Coronary artery (tissue), 2 donors: ENCODE results near the gene RALGPS1.

Experiments
- DNase-seq: peaks from one replicate; pipeline ENCODE4 v3.0.0-alpha.2; 2017; ENCODE audit warnings: low spot score
- H3K27ac ChIP-seq, 2 donors: fragments of 200-600 bp; sonication (generic); one replicate each; pipeline ENCODE4 v1.5.1; 2016 to 2019
- H3K4me3 ChIP-seq: fragments of 200-600 bp; sonication (generic); 2 replicates; pipeline ENCODE4 v1.5.1; 2016; ENCODE audit warnings: mild to moderate bottlenecking, moderate library complexity
- CTCF ChIP-seq: fragments of 200-600 bp; sonication (generic); IDR thresholded peaks from one replicate; pipeline ENCODE4 v1.5.1; 2019; ENCODE audit warnings: antibody characterized with exemption

The RALGPS1 gene

GRCh38 chr9:127027694-127028093 is 113.1 kb downstream of the RALGPS1 start:
- TF ChIP-seq CTCF, result no peak
- Histone ChIP-seq H3K4me3 (no peak overlapping the region), H3K27ac (no peak overlapping the region)
- DNase-seq, result no peak

GRCh38 chr9:127029548-127029947 is 115.0 kb downstream of the RALGPS1 start:
- TF ChIP-seq CTCF, result no peak
- Histone ChIP-seq H3K27ac (no peak overlapping the region), H3K4me3 (no peak overlapping the region)
- DNase-seq, result no peak

GRCh38 chr9:127030814-127031740 is 116.5 kb downstream of the RALGPS1 start:
- DNase-seq, result no peak
- no peak for TF ChIP-seq CTCF
- Histone ChIP-seq H3K27ac (no peak overlapping the region), H3K4me3 (no peak overlapping the region)

- no peak for DNase-seq
- Histone ChIP-seq H3K4me3 (no peak overlapping the region), H3K27ac (no peak overlapping the region)
- no peak for TF ChIP-seq CTCF
Observed at GRCh38 chr9:127032256-127032655, 117.7 kb downstream of the RALGPS1 start.

GRCh38 chr9:127033061-127033460 is 118.5 kb downstream of the RALGPS1 start:
- Histone ChIP-seq H3K27ac (no peak overlapping the region), H3K4me3 (no peak overlapping the region)
- DNase-seq, result no peak
- no peak for TF ChIP-seq CTCF

GRCh38 chr9:127033789-127034188 is 119.2 kb downstream of the RALGPS1 start:
- no peak overlapping the region for H3K27ac ChIP-seq
- TF ChIP-seq CTCF, result no peak
- no peak overlapping the region for H3K4me3 ChIP-seq
- DNase-seq, result no peak

GRCh38 chr9:127034691-127035090 is 120.1 kb downstream of the RALGPS1 start:
- peak overlapping the region in 1 of 2 donors; percentile 68 for H3K27ac ChIP-seq
- no peak for DNase-seq

More at GRCh38 chr9:127034691-127035090, 120.1 kb downstream of the RALGPS1 start:
- H3K4me3 ChIP-seq, result no peak overlapping the region
- TF ChIP-seq CTCF, result no peak
